D721Med (cell line): ENCODE results near the gene DCTN5.
"Not testable (repeated sequence)": the region's sequence is repeated elsewhere in the genome, so short reads cannot be mapped to it uniquely, and the experiment has no call there.

Experiments
- DNase-seq: peaks from one replicate; pipeline ENCODE4 v3.0.0; 2011; ENCODE audit warnings: low spot score; ENCODE audit not compliant: insufficient read length
- FAIRE-seq: peaks from 2 replicates; lab custom pipeline; 2011; peaks lifted over from hg19 to GRCh38; lab: Jason Lieb, UNC
- TF ChIP-seq, protein P1 (sequence below): IDR thresholded peaks from 2 replicates; pipeline ENCODE4 v1.5.1; 2012; ENCODE audit warnings: mild to moderate bottlenecking, control low read depth; ENCODE audit not compliant: insufficient read depth; ENCODE audit errors: missing control alignments

DCTN5 gene

DNA sequence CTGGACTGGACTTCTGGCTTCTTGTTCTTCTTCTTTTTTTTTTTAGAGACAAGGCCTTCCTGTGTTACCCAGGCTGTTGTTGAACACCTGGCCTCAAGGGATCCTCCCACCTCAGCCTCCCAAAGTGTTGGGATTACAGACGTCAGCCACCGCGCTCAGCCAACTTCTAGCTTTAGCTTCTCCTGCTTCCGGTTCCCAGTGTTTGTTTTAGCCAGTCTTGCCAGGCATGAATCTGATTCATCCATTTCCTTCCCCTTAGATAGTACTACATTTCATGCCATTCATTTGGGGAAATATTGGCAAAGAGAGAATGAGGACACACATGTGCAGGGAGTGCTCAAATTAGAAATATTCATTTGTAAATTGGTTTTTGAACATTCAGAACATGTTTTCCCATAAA is 33.1 kb upstream of the DCTN5 start:
- TF ChIP-seq, protein P1, sequence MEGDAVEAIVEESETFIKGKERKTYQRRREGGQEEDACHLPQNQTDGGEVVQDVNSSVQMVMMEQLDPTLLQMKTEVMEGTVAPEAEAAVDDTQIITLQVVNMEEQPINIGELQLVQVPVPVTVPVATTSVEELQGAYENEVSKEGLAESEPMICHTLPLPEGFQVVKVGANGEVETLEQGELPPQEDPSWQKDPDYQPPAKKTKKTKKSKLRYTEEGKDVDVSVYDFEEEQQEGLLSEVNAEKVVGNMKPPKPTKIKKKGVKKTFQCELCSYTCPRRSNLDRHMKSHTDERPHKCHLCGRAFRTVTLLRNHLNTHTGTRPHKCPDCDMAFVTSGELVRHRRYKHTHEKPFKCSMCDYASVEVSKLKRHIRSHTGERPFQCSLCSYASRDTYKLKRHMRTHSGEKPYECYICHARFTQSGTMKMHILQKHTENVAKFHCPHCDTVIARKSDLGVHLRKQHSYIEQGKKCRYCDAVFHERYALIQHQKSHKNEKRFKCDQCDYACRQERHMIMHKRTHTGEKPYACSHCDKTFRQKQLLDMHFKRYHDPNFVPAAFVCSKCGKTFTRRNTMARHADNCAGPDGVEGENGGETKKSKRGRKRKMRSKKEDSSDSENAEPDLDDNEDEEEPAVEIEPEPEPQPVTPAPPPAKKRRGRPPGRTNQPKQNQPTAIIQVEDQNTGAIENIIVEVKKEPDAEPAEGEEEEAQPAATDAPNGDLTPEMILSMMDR = no peak
- FAIRE-seq (no peak), DNase-seq (no peak)

DNA sequence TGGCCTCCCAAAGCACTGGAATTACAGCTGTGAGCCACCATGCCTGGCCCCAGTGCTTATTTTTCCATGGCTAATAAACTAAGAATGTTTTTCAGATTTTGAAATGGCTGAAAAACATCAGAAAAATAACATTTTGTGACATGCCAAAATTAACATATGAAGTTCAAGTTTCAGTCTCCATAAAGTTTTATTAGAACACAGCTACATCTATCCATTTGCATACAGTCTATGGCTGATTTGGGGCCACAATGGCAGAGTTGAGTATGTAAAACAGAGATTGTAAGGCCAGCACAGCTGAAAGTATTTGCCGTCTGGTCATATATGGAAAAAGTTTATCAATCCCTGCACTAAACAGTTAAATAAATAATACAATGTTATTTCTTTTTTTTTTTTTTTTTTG is 31.3 kb upstream of the DCTN5 start:
- no peak for DNase-seq
- TF ChIP-seq, protein P1 = no peak

DNA sequence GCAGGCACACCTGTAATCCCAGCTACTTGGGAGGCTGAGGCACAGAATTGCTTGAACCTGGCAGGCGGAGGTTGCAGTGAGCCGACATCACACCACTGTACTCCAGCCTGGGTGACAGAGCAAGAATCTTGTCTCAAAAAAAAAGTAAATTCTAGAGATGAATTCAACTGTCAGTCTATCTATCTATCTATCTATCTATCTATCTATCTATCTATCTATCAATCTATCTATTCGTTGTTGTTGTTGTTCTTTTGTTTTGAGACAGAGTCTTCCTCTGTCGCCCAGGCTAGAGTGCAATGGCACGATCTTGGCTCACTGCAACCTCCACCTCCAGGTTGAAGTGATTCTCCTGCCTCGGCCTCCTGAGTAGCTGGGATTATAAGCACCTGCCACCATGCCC is 30.4 kb upstream of the DCTN5 start:
- DNase-seq, FAIRE-seq: not testable (repeated sequence)

More for the DNA sequence above, 31.3 kb upstream of the DCTN5 start:
- no peak for FAIRE-seq

DNA sequence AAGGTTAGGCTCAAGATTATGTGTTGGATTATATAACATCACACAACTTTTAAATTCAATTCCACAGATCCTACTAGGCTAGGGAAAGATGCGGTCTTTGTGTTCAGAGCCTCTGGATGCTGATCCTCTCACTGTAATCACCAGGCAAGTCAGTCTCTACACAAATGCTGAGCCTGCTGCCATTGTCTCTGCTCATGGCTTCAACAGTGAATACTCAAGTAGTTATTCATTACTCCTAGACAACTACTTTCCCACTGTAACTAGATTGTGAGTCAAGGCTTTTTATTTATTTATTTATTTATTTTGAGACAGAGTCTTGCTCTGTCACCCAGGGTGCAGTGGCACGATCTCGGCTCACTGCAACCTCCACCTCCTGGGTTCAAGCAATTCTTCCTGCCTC is 29.3 kb upstream of the DCTN5 start:
- DNase-seq = no peak
- TF ChIP-seq, protein P1 = no peak
- no peak for FAIRE-seq

DNA sequence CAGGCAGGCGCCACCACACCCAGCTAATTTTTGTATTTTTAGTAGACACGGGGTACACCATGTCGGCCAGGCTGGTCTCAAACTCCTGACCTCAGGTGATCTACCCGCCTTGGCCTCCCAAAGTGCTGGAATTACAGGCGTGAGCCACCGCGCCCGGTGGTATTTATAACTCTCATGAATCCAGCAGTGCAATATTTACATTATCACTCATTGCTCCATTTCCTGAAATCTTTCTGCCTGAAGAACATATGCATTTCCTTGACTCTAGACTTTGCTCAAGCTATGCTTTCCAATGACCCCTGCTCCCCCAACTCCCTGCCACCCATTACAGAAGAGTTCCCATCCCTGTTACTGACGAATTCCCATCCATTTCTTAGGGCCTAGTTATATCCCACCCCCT is 25.5 kb upstream of the DCTN5 start:
- DNase-seq (no peak), FAIRE-seq (no peak)
- TF ChIP-seq, protein P1 = no peak

DNA sequence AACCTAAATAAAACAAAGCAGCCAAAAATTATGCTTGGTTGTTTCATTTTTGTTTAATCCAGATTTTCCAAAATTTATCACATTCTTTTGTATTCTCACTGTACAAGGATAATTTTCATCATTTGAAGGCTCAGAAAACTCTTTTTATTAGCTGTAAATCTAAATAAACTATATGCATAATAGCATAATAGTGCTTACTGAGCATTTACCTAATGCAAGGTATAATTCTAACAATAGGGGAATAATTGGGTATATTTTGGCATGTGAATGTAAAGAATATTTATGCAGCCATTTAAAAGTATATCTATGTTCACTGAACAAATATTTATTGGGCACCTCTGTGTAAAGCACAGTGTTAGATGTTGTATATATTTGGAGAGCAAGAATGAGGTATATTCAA is 17.2 kb upstream of the DCTN5 start:
- FAIRE-seq = no peak
- DNase-seq = no peak
- TF ChIP-seq, protein P1 = no peak

DNA sequence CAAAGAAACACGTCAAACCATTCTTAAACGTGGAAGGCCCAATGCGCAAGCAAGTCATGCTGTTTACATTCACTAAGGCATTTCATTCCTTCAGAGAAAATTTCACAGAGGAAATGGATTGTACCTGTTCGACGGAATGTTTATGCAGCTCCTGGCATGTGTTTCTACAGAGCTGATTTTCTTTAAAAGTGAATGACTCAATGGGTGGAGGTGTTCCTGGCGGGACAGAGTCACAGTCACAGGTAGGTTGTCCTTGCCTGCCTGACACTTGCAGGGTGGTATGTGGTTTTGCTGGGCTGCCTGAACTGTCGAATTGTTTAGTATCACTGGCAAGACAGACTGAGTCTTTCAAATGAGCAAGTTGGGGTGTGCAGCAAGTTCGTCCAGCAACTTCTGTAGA is 11.8 kb upstream of the DCTN5 start:
- FAIRE-seq (no peak), DNase-seq (no peak)
- TF ChIP-seq, protein P1 = no peak

DNA sequence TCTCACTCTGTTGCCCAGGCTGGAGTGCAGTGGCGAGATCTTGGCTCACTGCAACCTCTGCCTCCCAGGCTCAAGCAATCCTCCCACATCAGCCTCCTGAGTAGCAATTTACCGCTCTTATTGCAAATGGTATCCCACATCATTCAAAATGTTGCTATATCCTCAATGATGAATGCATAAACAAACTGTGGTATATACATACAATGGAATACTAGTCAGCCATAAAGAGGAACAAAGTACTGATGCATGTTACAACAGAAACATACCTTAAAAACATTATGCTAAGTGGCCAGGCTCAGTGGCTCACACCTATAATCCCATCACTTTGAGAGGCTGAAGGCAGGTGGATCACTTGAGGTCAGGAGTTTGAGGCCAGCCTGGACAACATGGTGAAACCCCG is 9.4 kb upstream of the DCTN5 start:
- DNase-seq, FAIRE-seq: not testable (repeated sequence)
